Activated T-helper 1 cell treated with anti-CD3 and anti-CD28 coated beads, Interleukin-12 subunit alpha, Interleukin-12 subunit beta, Interleukin-2, Interleukin-4 antibody, amounts not matched to agents 30 ng/mL and 10 ng/mL and 1 ng/mL, durations not matched to agents 14 hours and 24 hours and 36 hours (primary cell): Measurements from ENCODE around the gene TET1. TPM values are rescaled to one million over a fixed set of nuclear protein-coding genes. Genes with fewer than 3 reads are reported as not detected.
"Not testable (repeated sequence)": the region's sequence is repeated elsewhere in the genome, so short reads cannot be mapped to it uniquely, and the experiment has no call there.

Experiments
- DNase-seq: peaks from one replicate; pipeline ENCODE4 v3.0.0; 2021; ENCODE audit warnings: low spot score
- H3K27ac Mint-ChIP-seq: one replicate; pipeline ENCODE4 v1.8.0; 2021; ENCODE audit warnings: mild to moderate bottlenecking, mixed read lengths
- H3K27me3 Mint-ChIP-seq: one replicate; pipeline ENCODE4 v1.8.0; 2022; ENCODE audit warnings: mild to moderate bottlenecking, moderate library complexity, mixed read lengths; ENCODE audit not compliant: insufficient read depth
- H3K36me3 Mint-ChIP-seq: one replicate; pipeline ENCODE4 v1.8.0; 2021; ENCODE audit warnings: low read depth, mixed read lengths
- H3K4me1 Mint-ChIP-seq: one replicate; pipeline ENCODE4 v1.8.0; 2021; ENCODE audit warnings: low read depth, mixed read lengths
- H3K4me3 Mint-ChIP-seq: one replicate; pipeline ENCODE4 v1.8.0; 2021; ENCODE audit warnings: mild to moderate bottlenecking, moderate library complexity, mixed read lengths
- H3K9me3 Mint-ChIP-seq: one replicate; pipeline ENCODE4 v1.8.0; 2021; ENCODE audit warnings: mixed read lengths
- intact Hi-C: fragments of 100-400 bp; cut with micrococcal nuclease; formaldehyde crosslinking; loops from one replicate; pipeline ENCODE4 v1.15.1; 2024
- total RNA-seq: library from RNA; stranded (reverse); gene quantifications from 2 replicates; pipeline ENCODE4 v1.2.3, GENCODE V29; 2022

Gene TET1
- total RNA-seq, 1 donor from 2014 or later: 0.73 TPM

GRCh38 chr10:68705548-68705947 is 145.4 kb downstream of the TET1 start:
- Mint-ChIP-seq H3K9me3 (no peaks in the 10 kb centered on the region), H3K4me3 (no peak overlapping the region), H3K27me3 (no peaks in the 10 kb centered on the region), H3K27ac (no peak overlapping the region), H3K36me3 (no peaks in the 10 kb centered on the region), H3K4me1 (no peaks in the 10 kb centered on the region)
- intact Hi-C loops: no loop called here
- DNase-seq: no peak

GRCh38 chr10:68708987-68709386 is 148.8 kb downstream of the TET1 start:
- H3K27ac Mint-ChIP-seq, DNase-seq, H3K4me3 Mint-ChIP-seq, H3K27me3 Mint-ChIP-seq, H3K4me1 Mint-ChIP-seq, H3K36me3 Mint-ChIP-seq, H3K9me3 Mint-ChIP-seq, intact Hi-C loops: not testable (repeated sequence)

- H3K27me3 Mint-ChIP-seq, H3K36me3 Mint-ChIP-seq, H3K27ac Mint-ChIP-seq, intact Hi-C loops, H3K9me3 Mint-ChIP-seq, H3K4me1 Mint-ChIP-seq, H3K4me3 Mint-ChIP-seq, DNase-seq: not testable (repeated sequence)
Measured at GRCh38 chr10:68713065-68713464, 152.9 kb downstream of the TET1 start.

- no peak for DNase-seq
- H3K27me3 Mint-ChIP-seq: peaks cover 4% of the 10 kb centered on the region
- intact Hi-C loops: no loop called here
- no peak overlapping the region for H3K4me3 Mint-ChIP-seq
- peaks cover 6% of the 10 kb centered on the region for H3K4me1 Mint-ChIP-seq
- H3K9me3 Mint-ChIP-seq: no peaks in the 10 kb centered on the region
- peaks cover 8% of the 10 kb centered on the region for H3K36me3 Mint-ChIP-seq
- no peak overlapping the region for H3K27ac Mint-ChIP-seq
Measured at GRCh38 chr10:68717435-68717834, 157.3 kb downstream of the TET1 start.

- intact Hi-C loops: loop anchor here (1.0 to 10.0 kb wide), 8 partner anchors 120 to 464 kb away; partner anchors contain the start of genes DDX21, DDX50, DNA2 and HNRNPH3
Measured at GRCh38 chr10:68720793-68721672, 160.9 kb downstream of the TET1 start, which contains the start of gene CCAR1. Gene CCAR1, plus strand, starts transcription at chr10:68721239. Its CDS starts 1,266 bp downstream, at chr10:68722505.

GRCh38 chr10:68721673-68722335 is 161.7 kb downstream of the TET1 start:
- Mint-ChIP-seq H3K4me3 (peak overlapping the region; percentile 90), H3K27ac (peak overlapping the region; percentile 86), H3K4me1 (peaks cover 14% of the 10 kb centered on the region), H3K36me3 (peaks cover 23% of the 10 kb centered on the region), H3K27me3 (peaks cover 2% of the 10 kb centered on the region), H3K9me3 (no peaks in the 10 kb centered on the region)
- no peak for DNase-seq
- intact Hi-C loops: loop anchor here (1.0 to 10.0 kb wide), 8 partner anchors 121 to 463 kb away; partner anchors contain the start of genes DDX21, DDX50, DNA2 and HNRNPH3

More at GRCh38 chr10:68720793-68721672, 160.9 kb downstream of the TET1 start, which contains the start of gene CCAR1:
- Mint-ChIP-seq H3K4me3 (peak within 1 kb of the TSS; percentile 90), H3K27ac (peak within 1 kb of the TSS; percentile 98), H3K27me3 (peaks cover 2% of the 10 kb centered on the region), H3K4me1 (peaks cover 14% of the 10 kb centered on the region), H3K36me3 (peaks cover 19% of the 10 kb centered on the region), H3K9me3 (no peaks in the 10 kb centered on the region)
- DNase-seq: peak; percentile 95

GRCh38 chr10:68725016-68725415 is 164.9 kb downstream of the TET1 start:
- no peak overlapping the region for H3K4me3 Mint-ChIP-seq
- no peak overlapping the region for H3K27ac Mint-ChIP-seq
- H3K36me3 Mint-ChIP-seq: peaks cover 35% of the 10 kb centered on the region
- intact Hi-C loops: loop anchor here (10.0 kb wide), 1 partner anchor 460 kb away; the partner anchor contains the start of gene SUPV3L1
- no peaks in the 10 kb centered on the region for H3K9me3 Mint-ChIP-seq
- H3K4me1 Mint-ChIP-seq: peaks cover 14% of the 10 kb centered on the region
- no peaks in the 10 kb centered on the region for H3K27me3 Mint-ChIP-seq
- DNase-seq: no peak

GRCh38 chr10:68727146-68727545 is 167.0 kb downstream of the TET1 start:
- Mint-ChIP-seq H3K27ac (no peak overlapping the region), H3K27me3 (no peaks in the 10 kb centered on the region), H3K4me3 (no peak overlapping the region), H3K9me3 (no peaks in the 10 kb centered on the region), H3K4me1 (peaks cover 11% of the 10 kb centered on the region), H3K36me3 (peaks cover 34% of the 10 kb centered on the region)
- DNase-seq: no peak
- intact Hi-C loops: loop anchor here (10.0 kb wide), 1 partner anchor 458 kb away; the partner anchor contains the start of gene SUPV3L1

GRCh38 chr10:68732651-68733050 is 172.5 kb downstream of the TET1 start:
- Mint-ChIP-seq H3K4me3 (no peak overlapping the region), H3K27me3 (no peaks in the 10 kb centered on the region), H3K9me3 (no peaks in the 10 kb centered on the region), H3K36me3 (peaks cover 32% of the 10 kb centered on the region), H3K4me1 (peaks cover 5% of the 10 kb centered on the region), H3K27ac (no peak overlapping the region)
- intact Hi-C loops: no loop called here
- DNase-seq: no peak

- Mint-ChIP-seq H3K4me3 (no peak overlapping the region), H3K4me1 (peaks cover 6% of the 10 kb centered on the region), H3K27me3 (no peaks in the 10 kb centered on the region), H3K9me3 (no peaks in the 10 kb centered on the region), H3K36me3 (peaks cover 32% of the 10 kb centered on the region), H3K27ac (no peak overlapping the region)
- no peak for DNase-seq
- intact Hi-C loops: no loop called here
Measured at GRCh38 chr10:68734349-68734748, 174.2 kb downstream of the TET1 start.

GRCh38 chr10:68735119-68735518 is 175.0 kb downstream of the TET1 start:
- no peak overlapping the region for H3K4me3 Mint-ChIP-seq
- H3K27me3 Mint-ChIP-seq: no peaks in the 10 kb centered on the region
- peaks cover 35% of the 10 kb centered on the region for H3K36me3 Mint-ChIP-seq
- intact Hi-C loops: no loop called here
- H3K27ac Mint-ChIP-seq: no peak overlapping the region
- no peak for DNase-seq
- peaks cover 13% of the 10 kb centered on the region for H3K4me1 Mint-ChIP-seq
- no peaks in the 10 kb centered on the region for H3K9me3 Mint-ChIP-seq

- peaks cover 36% of the 10 kb centered on the region for H3K36me3 Mint-ChIP-seq
- H3K9me3 Mint-ChIP-seq, H3K27me3 Mint-ChIP-seq, DNase-seq, H3K4me3 Mint-ChIP-seq, intact Hi-C loops, H3K27ac Mint-ChIP-seq: not testable (repeated sequence)
- H3K4me1 Mint-ChIP-seq: peaks cover 13% of the 10 kb centered on the region
Measured at GRCh38 chr10:68735739-68736138, 175.6 kb downstream of the TET1 start.

- intact Hi-C loops, H3K4me3 Mint-ChIP-seq, H3K9me3 Mint-ChIP-seq, DNase-seq, H3K27ac Mint-ChIP-seq, H3K27me3 Mint-ChIP-seq: not testable (repeated sequence)
- peaks cover 40% of the 10 kb centered on the region for H3K36me3 Mint-ChIP-seq
- peaks cover 13% of the 10 kb centered on the region for H3K4me1 Mint-ChIP-seq
Measured at GRCh38 chr10:68740676-68741075, 180.5 kb downstream of the TET1 start.
